MG63 (cell line): ENCODE results near the gene FLT3LG. TPM values are rescaled to one million over a fixed set of nuclear protein-coding genes. Genes with fewer than 3 reads are reported as not detected.

Experiments used
- DNase-seq: peaks from one replicate; pipeline ENCODE4 v3.0.0-alpha.2; 2020
- H3K27me3 ChIP-seq: fragments of 250-450 bp; sonication (Bioruptor Pico); 2 replicates; pipeline ENCODE4 v1.5.1; 2020; ENCODE audit warnings: mild to moderate bottlenecking, moderate library complexity
- H3K36me3 ChIP-seq: fragments of 250-450 bp; sonication (Bioruptor Pico); 2 replicates; pipeline ENCODE4 v1.5.1; 2020; ENCODE audit warnings: mild to moderate bottlenecking, moderate library complexity
- H3K4me3 ChIP-seq: fragments of 250-450 bp; sonication (Bioruptor Pico); 2 replicates; pipeline ENCODE4 v1.5.1; 2020; ENCODE audit warnings: mild to moderate bottlenecking, moderate library complexity
- H3K9me3 ChIP-seq: fragments of 250-450 bp; sonication (Bioruptor Pico); 2 replicates; pipeline ENCODE4 v1.5.1; 2020; ENCODE audit warnings: mild to moderate bottlenecking, moderate library complexity
- total RNA-seq: library from RNA; depleted of rRNA; stranded (reverse); fragments of >200 nt; shearing (Covaris generic); gene quantifications from 2 replicates; pipeline ENCODE4 v1.2.3, GENCODE V29; 2014; ENCODE audit warnings: low replicate concordance; rRNA removed

The FLT3LG gene
- total RNA-seq, 1 experiment from 2014 or later: 5.0 TPM

- H3K4me3 ChIP-seq: peak overlapping the region; percentile 49
- H3K27me3 ChIP-seq: no peaks in the 10 kb centered on the region
- no peak for DNase-seq
- no peaks in the 10 kb centered on the region for H3K9me3 ChIP-seq
- H3K36me3 ChIP-seq: no peaks in the 10 kb centered on the region
These were observed 39.1 kb downstream of the FLT3LG start for GRCh38 chr19:49512970-49513745.

- no peaks in the 10 kb centered on the region for H3K27me3 ChIP-seq
- no peak for DNase-seq
- no peak overlapping the region for H3K4me3 ChIP-seq
- no peaks in the 10 kb centered on the region for H3K9me3 ChIP-seq
- no peaks in the 10 kb centered on the region for H3K36me3 ChIP-seq
These were observed 39.7 kb downstream of the FLT3LG start for GRCh38 chr19:49513746-49514118.

- Histone ChIP-seq H3K4me3 (no peak overlapping the region), H3K36me3 (no peaks in the 10 kb centered on the region), H3K9me3 (no peaks in the 10 kb centered on the region), H3K27me3 (no peaks in the 10 kb centered on the region)
- no peak for DNase-seq
These were observed 40.1 kb downstream of the FLT3LG start for GRCh38 chr19:49514151-49514550.

- DNase-seq: no peak
- H3K9me3 ChIP-seq: no peaks in the 10 kb centered on the region
- H3K4me3 ChIP-seq: no peak overlapping the region
- H3K27me3 ChIP-seq: no peaks in the 10 kb centered on the region
- H3K36me3 ChIP-seq: no peaks in the 10 kb centered on the region
These were observed 41.8 kb downstream of the FLT3LG start for GRCh38 chr19:49515767-49516166.

- DNase-seq: no peak
These were observed 44.0 kb downstream of the FLT3LG start for GRCh38 chr19:49518033-49518432.

GRCh38 chr19:49520705-49521319 is 46.8 kb downstream of the FLT3LG start:
- H3K36me3 ChIP-seq: no peaks in the 10 kb centered on the region
- no peak for DNase-seq
- no peaks in the 10 kb centered on the region for H3K27me3 ChIP-seq
- H3K9me3 ChIP-seq: no peaks in the 10 kb centered on the region
- H3K4me3 ChIP-seq: no peak overlapping the region

More at GRCh38 chr19:49518033-49518432, 44.0 kb downstream of the FLT3LG start:
- Histone ChIP-seq H3K36me3 (no peaks in the 10 kb centered on the region), H3K4me3 (no peak overlapping the region), H3K27me3 (no peaks in the 10 kb centered on the region), H3K9me3 (no peaks in the 10 kb centered on the region)

- H3K27me3 ChIP-seq: no peaks in the 10 kb centered on the region
- peaks cover 11% of the 10 kb centered on the region for H3K36me3 ChIP-seq
- no peak for DNase-seq
These were observed 50.9 kb downstream of the FLT3LG start for GRCh38 chr19:49524812-49525455.

GRCh38 chr19:49528211-49528771 is 54.3 kb downstream of the FLT3LG start:
- Histone ChIP-seq H3K4me3 (peak overlapping the region; percentile 63), H3K27me3 (no peaks in the 10 kb centered on the region), H3K36me3 (peaks cover 40% of the 10 kb centered on the region), H3K9me3 (no peaks in the 10 kb centered on the region)
- peak; percentile 80 for DNase-seq

More at GRCh38 chr19:49524812-49525455, 50.9 kb downstream of the FLT3LG start:
- H3K4me3 ChIP-seq: no peak overlapping the region
- no peaks in the 10 kb centered on the region for H3K9me3 ChIP-seq

- no peak for DNase-seq
- Histone ChIP-seq H3K4me3 (no peak overlapping the region), H3K36me3 (peaks cover 56% of the 10 kb centered on the region), H3K9me3 (no peaks in the 10 kb centered on the region), H3K27me3 (no peaks in the 10 kb centered on the region)
These were observed 56.7 kb downstream of the FLT3LG start for GRCh38 chr19:49530708-49531107.

- Histone ChIP-seq H3K4me3 (no peak overlapping the region), H3K9me3 (no peaks in the 10 kb centered on the region), H3K27me3 (no peaks in the 10 kb centered on the region), H3K36me3 (peaks cover 67% of the 10 kb centered on the region)
- DNase-seq: no peak
These were observed 59.8 kb downstream of the FLT3LG start for GRCh38 chr19:49533551-49534488.

- no peak for DNase-seq
- Histone ChIP-seq H3K9me3 (no peaks in the 10 kb centered on the region), H3K27me3 (no peaks in the 10 kb centered on the region), H3K4me3 (no peak overlapping the region), H3K36me3 (peaks cover 66% of the 10 kb centered on the region)
These were observed 60.8 kb downstream of the FLT3LG start for GRCh38 chr19:49534632-49535385.

Other genes with a start within 250 kb of the FLT3LG start
- gene SLC6A16, start 149.0 kb upstream of the FLT3LG start, total RNA-seq: not detected in 2 replicates
- gene CD37, start 138.8 kb upstream of the FLT3LG start, total RNA-seq: not detected in 2 replicates
- 13.5 and 14.6 TPM in 2 replicates for gene TEAD2, start 111.8 kb upstream of the FLT3LG start, total RNA-seq
- not detected in 2 replicates for gene DKKL1, start 110.3 kb upstream of the FLT3LG start, total RNA-seq
- not detected in 2 replicates for gene KASH5, start 86.0 kb upstream of the FLT3LG start, total RNA-seq
- not detected in 2 replicates for gene PTH2, start 50.8 kb upstream of the FLT3LG start, total RNA-seq
- not detected in 2 replicates for gene GFY, start 48.8 kb upstream of the FLT3LG start, total RNA-seq
- not detected in 2 replicates for gene SLC17A7, start 32.7 kb upstream of the FLT3LG start, total RNA-seq
- 121 and 144 TPM in 2 replicates for gene PIH1D1, start 22.4 kb upstream of the FLT3LG start, total RNA-seq
- gene ALDH16A1, start 21.0 kb upstream of the FLT3LG start, total RNA-seq: 86.4 and 89.0 TPM in 2 replicates
- gene RPL13A, start 13.4 kb downstream of the FLT3LG start, total RNA-seq: 1,730 and 3,823 TPM in 2 replicates
- 2,408 and 3,564 TPM in 2 replicates for gene RPS11, start 22.2 kb downstream of the FLT3LG start, total RNA-seq
- gene FCGRT, start 38.4 kb downstream of the FLT3LG start, total RNA-seq: 29.6 and 58.0 TPM in 2 replicates
- 131 and 183 TPM in 2 replicates for gene RCN3, start 53.8 kb downstream of the FLT3LG start, total RNA-seq
- 46.1 and 109 TPM in 2 replicates for gene NOSIP, start 106.3 kb downstream of the FLT3LG start, total RNA-seq
- 0.20 TPM in 1 of 2 replicates, not detected in the other for gene PRRG2, start 107.1 kb downstream of the FLT3LG start, total RNA-seq
- gene PRR12, start 117.0 kb downstream of the FLT3LG start, total RNA-seq: 1.2 and 1.8 TPM in 2 replicates
- gene RRAS, start 165.9 kb downstream of the FLT3LG start, total RNA-seq: 66.4 and 72.7 TPM in 2 replicates
- gene SCAF1, start 168.0 kb downstream of the FLT3LG start, total RNA-seq: 13.4 and 22.7 TPM in 2 replicates
- 64.1 and 104 TPM in 2 replicates for gene IRF3, start 191.6 kb downstream of the FLT3LG start, total RNA-seq
- 3.0 TPM in 1 of 2 replicates, not detected in the other for gene BCL2L12, start 191.7 kb downstream of the FLT3LG start, total RNA-seq
- gene PRMT1, start 203.1 kb downstream of the FLT3LG start, total RNA-seq: 705 and 777 TPM in 2 replicates
- 0.33 and 1.4 TPM in 2 replicates for gene ADM5, start 215.4 kb downstream of the FLT3LG start, total RNA-seq
- not detected in 2 replicates for gene CPT1C, start 216.9 kb downstream of the FLT3LG start, total RNA-seq